HG03097 (cell line): ENCODE data around the gene CBL.
"Not testable (repeated sequence)": the region's sequence is repeated elsewhere in the genome, so short reads cannot be mapped to it uniquely, and the experiment has no call there.

Experiments used
- ATAC-seq: cut with Tn5 transposase; IDR thresholded peaks from one replicate; pipeline ENCODE4 v1.9.1; 2021; ENCODE audit not compliant: unreplicated experiment, low FRiP score

CBL gene

GRCh38 chr11:119184399-119184798 lies 21.7 kb upstream of the CBL start:
- not testable (repeated sequence) for ATAC-seq

GRCh38 chr11:119185981-119186634 lies 20.0 kb upstream of the CBL start:
- no peak for ATAC-seq

GRCh38 chr11:119187123-119187892 lies 18.8 kb upstream of the CBL start:
- ATAC-seq = no peak

- no peak for ATAC-seq
Measured at GRCh38 chr11:119188067-119188466, 18.1 kb upstream of the CBL start.

GRCh38 chr11:119188887-119189286 lies 17.3 kb upstream of the CBL start:
- no peak for ATAC-seq

- no peak for ATAC-seq
Measured at GRCh38 chr11:119189393-119189792, 16.7 kb upstream of the CBL start.

GRCh38 chr11:119190531-119190930 lies 15.6 kb upstream of the CBL start:
- no peak for ATAC-seq

- not testable (repeated sequence) for ATAC-seq
Measured at GRCh38 chr11:119191265-119191664, 14.9 kb upstream of the CBL start.

- ATAC-seq = no peak
Measured at GRCh38 chr11:119192111-119192510, 14.0 kb upstream of the CBL start.

GRCh38 chr11:119193001-119193400 lies 13.1 kb upstream of the CBL start:
- no peak for ATAC-seq

- no peak for ATAC-seq
Measured at GRCh38 chr11:119193626-119194025, 12.5 kb upstream of the CBL start.

- ATAC-seq = no peak
Measured at GRCh38 chr11:119194811-119195440, 11.2 kb upstream of the CBL start.

GRCh38 chr11:119195680-119196079 lies 10.5 kb upstream of the CBL start:
- ATAC-seq = no peak

- no peak for ATAC-seq
Measured at GRCh38 chr11:119196833-119197483, 9.2 kb upstream of the CBL start.

- ATAC-seq = no peak
Measured at GRCh38 chr11:119198925-119199324, 7.2 kb upstream of the CBL start.

- not testable (repeated sequence) for ATAC-seq
Measured at GRCh38 chr11:119201236-119201635, 4.9 kb upstream of the CBL start.

- ATAC-seq = no peak
Measured at GRCh38 chr11:119202554-119202953, 3.6 kb upstream of the CBL start.

- ATAC-seq = no peak
Measured at GRCh38 chr11:119204066-119204465, 2.1 kb upstream of the CBL start.

GRCh38 chr11:119205080-119205479 lies 1.1 kb upstream of the CBL start:
- ATAC-seq = no peak

GRCh38 chr11:119206511-119207414 lies 624 bp downstream of the CBL start:
- peak; percentile 19 for ATAC-seq
